Measurements from ENCODE around the gene SCRN2.

SCRN2 gene

DNA sequence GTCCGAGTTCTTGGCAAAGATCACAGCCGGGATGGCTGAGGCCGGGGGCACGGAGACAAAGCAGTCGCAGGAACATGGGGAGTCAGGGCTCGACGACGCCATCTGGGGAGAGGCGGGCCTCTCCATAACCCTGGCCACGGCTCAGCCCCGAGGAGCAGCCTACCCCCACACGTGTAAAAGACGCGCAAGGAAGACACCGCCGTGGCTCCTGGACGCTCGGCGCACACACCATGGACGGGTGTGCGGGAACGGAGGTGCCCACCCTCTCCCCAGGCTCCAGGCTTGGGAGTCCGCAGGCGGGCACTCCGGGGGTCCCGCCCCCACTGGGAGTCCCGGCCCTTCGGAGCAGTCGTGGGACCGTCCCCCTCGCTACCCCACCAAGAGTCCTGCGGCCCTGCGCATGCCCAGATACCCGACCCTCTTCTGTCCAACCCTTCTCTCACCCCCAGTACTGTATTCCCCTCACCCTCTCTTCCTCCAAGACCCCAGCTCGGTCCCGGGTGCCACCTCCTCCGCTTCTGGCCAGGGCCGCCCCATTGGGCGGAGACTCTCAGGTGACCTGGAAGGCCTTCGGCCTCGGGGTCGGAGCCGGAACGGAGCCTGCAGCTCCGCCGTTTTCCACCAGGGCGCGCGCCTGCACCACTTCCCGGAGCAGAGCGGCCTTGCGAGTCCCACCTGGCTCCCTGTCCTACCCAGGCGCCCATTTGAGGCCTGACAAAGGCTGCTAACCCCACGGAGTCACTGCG is at the start of gene SCRN2:
Gene SCRN2, minus strand, starts transcription at position 532 of the 746 bp plus-strand sequence. Its CDS starts 430 bp downstream, at position 102.
- no peak for DNase-seq (ENCODE audit: low read depth, low spot score)

DNA sequence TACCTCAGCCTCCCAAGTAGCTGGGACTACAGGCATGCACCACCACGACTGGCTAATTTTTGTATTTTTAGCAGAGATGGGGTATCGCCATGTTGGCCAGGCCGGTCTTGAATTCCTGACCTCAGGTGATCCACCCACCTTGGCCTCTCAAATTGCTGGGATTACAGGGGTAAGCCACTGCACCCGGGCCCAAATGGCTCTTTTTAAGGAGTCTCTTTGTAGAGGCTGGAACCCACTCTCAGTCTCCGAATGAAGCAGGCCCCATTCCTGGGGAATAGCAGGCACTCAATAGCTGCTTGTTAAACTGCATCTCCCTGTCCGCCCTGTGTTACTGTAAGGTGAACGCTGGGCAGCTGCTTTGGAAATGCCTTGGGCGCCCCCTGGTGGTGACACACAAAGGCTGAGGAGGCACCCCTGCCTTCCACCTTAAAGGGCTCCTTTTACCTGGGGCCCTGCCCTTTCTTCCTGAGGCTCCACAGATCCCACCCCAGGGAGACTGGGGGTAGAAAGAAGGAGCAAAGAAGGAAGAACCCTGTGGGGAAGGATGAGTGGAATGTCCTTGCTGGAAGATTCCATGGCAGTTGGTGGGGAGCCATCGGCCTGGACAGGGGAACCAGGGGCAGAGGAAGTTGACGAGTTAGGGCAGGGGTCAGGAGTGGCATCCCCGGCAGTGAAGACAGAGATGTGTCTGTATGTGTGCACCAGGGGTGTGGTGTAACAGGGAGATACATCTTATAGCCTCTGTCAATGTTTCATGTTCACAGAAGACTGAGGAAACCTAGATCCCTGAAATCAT is 48.9 kb upstream of the SCRN2 start:
- DNase-seq (ENCODE audit: low read depth, low spot score): peak; percentile 57

DNA sequence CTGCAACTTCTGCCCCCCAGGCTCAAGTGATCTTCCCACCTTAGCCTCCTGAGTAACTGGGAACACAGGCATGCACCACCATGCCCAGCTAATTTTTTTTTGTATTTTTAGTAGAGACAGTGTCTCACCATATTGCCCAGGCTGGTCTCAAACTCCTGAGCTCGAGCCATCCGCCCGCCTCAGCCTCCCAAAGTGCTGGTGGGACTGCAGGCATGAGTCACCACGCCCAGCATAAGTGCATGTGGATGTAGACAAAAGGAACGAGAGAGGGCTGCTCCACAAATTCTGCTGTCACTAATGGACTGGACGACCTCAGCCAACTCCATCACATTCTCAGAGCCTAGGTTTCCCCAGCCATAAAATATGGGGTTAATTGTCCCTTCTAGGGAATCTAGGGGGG is 47.2 kb upstream of the SCRN2 start:
- DNase-seq (ENCODE audit: low read depth, low spot score): no peak

DNA sequence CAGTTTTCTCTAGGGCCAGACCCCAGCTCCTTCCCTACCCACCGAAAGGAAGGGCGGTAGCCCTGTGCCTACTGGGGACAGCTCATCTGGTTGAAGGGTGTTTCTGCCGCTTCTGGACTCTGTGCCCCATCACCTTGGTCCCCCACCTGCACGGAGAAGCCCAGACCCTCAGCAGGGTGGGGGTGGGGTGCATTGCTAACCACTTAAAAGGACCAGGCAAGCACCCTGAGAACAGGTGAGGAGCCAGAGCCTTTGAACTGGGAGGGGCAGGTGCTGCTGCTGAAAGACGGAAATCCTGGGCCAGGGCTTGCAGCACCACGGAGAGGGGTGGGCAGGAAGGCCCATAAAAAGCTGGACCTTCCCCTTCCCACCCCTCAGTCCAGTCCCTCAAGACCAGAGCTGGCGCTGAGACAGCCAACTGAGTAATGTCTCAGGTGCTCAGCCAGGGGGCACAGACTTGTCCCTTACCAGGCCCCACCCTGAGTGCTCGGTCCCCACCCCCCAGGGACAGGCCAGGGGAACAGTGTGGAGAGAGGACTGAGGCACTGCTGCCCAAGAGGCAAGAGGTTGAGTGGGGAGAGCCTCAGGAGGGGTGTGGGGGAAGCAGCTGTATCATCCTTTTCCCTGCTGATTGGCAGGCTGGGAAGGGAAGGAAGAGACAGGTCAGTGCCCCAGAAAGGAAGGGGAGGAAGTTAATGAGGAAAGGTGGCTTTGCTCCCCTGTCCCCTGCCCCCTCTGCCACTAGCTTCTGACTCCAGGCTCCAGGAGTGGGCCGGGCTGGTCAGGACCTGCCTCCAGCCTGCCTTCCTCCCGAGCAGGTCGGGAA is 44.0 kb upstream of the SCRN2 start:
- no peak for DNase-seq (ENCODE audit: low read depth, low spot score)

DNA sequence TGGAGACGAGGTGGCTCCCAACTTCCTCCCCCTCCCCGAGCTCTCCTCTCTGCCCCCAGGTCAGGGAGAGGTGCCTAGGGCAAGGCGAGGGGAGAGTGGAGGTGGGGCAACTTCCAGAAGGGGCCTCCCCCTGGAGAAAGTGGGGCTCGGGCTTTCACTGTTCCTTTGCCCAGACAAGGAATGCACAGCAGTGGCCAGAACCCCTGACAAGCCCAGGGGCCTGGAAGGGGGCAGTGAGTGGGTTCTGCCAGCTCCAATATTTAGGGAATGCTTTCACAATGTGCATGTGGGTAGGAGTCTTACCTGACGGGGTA is 43.3 kb upstream of the SCRN2 start:
- no peak for DNase-seq (ENCODE audit: low read depth, low spot score)

DNA sequence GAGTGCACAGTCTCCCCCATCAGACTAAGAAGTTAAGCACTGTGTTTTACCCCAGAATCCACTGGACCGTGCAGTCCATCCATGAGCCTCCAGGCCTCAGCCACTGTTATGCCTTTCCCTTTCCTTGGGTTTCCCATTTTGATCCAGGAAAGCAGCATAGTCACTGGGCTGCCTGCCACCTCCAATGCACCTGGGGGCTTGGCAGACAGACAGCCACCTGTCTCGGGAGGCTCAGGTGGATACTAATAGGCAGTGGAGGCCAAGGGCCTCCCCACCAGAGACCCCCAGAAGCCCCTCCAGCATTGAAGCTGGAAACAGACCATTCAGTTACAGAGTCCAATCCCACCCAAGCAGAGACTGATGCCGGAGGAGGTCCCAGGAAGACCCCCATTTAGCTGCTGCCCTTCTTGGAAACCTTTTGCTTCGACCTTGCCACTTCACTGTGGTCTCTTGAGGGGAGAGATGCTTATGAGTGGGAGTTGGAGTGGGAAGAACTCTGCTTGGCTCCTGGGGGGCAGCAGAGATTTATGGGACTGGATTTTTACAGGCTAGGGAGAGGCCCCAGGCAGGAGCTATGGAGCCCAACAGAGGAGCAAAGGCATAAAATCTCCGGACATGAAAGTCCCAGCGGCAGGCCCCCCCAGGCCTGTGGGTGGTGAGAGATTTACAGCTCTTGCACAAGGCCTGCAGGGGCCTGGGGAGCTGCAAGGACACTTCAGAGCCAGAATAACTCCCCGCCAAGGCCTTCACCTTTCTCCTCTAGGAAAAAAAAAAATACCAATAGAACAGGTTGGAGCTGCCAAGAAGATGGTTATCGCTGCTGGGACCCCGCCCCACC is 42.7 kb upstream of the SCRN2 start:
- no peak for DNase-seq (ENCODE audit: low read depth, low spot score)

DNA sequence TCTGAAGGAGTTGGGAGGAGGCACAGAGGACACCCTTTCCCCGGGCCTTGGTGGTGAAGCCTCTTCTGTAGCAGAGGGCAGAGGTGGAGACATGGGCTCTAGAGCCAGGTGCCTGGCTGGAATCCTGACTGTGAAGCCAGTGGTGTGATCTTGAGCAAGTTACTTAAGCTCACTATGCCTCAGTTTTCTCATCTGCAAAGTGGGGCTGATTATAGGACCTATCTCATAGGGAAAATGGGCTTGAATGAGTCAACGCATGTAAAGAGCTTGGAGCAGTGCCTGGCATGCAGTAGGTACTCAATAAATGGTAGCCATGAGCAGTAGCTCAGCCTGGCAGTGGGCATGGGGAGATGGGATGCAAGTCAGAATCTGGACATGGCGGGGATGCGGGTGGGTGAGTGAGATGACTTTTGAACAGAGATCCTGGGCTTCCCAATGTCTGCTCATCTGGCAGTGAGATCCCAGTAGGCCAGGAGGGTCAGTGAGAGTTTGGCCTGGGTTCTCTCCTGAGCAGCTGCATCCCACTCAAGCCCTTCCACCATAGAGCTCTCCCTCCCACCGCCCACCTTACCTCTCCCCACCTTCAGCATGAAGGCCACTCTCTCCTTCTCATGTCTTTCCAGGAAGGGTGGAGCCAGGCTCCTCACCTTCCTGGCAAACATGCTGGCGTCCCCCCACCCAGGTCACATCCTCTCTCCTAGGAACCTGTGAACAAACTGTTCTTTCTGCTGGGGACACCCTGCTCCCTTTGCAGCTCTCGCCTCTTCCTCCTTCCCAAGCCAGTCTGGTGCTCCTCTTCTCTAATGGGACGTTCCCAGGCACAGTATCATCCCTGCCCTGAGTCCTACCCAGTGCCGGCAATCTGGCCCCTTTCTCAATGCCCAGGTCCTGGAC is 41.9 kb upstream of the SCRN2 start:
- DNase-seq (ENCODE audit: low read depth, low spot score): no peak

DNA sequence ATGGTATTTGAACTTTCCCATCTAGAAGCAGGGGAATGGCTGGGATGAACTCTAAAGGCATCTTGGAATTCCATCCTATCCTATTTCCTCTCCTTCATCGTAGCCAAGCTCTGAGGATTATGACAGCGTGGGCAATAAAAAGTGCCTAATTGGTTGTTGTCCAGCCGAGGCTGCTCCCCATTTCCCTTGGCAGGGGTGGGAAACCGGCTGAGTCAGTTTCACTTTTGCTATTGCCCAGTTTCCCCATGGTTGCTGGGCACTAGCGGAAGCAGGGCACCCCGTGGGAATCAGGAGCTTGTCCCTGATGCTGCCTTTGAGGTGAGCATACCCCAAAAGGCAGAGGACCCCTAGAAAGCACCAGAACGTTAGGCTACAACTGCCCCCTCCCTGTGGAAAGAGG is 41.2 kb upstream of the SCRN2 start:
- DNase-seq (ENCODE audit: low read depth, low spot score): no peak

DNA sequence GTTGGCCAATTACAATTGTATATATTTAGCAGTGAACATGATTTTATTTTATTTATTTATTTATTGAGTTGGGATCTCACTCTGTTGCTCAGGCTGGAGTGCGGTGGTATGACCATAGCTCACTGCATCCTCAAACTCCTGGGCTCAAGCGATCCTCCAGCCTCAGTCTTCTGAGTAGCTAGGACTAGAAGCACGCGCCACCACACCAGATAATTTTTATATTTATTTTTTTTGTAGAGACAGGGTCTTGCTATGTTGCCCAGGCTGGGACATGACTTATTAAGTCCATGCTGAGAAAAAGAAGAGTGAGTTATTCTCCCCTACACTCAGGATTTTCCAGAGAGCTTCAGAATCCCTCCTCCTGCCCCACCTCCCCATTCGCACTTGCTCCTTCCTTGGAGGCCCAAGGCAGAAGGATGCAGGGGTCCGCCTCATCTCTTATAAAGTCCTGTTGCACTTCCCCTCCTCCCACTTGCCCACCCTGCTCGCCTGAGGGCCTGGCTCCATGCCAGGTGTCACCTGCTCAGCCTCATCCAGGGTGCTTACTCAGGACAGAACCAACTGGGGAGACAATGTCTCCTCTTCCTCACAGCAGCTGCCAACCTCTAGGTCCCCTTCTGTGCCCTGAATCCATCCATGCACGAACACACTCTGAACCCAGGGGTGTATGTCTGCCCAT is 38.8 kb upstream of the SCRN2 start:
- DNase-seq (ENCODE audit: low read depth, low spot score): no peak

DNA sequence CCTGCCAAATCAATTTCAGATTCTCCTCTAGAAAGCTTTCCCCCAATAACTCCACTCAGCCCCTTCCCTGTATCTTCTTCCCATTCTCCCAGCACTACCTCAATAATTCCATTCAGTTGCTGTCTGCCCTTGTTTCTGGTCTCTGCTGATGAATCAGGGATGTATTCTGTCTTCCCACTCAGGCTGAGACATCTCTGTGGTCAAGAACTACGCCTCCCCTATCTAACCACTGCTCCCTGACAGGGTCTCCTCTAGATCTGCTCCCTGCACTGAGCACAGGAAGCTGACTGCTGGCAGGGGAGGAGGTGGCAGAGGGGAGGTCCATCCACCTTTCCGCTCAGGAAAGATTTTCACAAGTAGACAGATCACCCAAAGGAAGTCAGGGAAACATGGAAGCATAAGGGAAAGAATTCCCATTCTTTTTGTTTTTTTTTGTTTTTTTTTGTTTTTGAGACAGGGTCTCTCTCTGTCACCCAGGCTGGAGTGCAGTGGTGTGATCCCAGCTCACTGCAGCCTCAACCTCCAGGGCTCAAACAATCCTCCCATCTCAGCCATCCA is 38.0 kb upstream of the SCRN2 start:
- no peak for DNase-seq (ENCODE audit: low read depth, low spot score)

DNA sequence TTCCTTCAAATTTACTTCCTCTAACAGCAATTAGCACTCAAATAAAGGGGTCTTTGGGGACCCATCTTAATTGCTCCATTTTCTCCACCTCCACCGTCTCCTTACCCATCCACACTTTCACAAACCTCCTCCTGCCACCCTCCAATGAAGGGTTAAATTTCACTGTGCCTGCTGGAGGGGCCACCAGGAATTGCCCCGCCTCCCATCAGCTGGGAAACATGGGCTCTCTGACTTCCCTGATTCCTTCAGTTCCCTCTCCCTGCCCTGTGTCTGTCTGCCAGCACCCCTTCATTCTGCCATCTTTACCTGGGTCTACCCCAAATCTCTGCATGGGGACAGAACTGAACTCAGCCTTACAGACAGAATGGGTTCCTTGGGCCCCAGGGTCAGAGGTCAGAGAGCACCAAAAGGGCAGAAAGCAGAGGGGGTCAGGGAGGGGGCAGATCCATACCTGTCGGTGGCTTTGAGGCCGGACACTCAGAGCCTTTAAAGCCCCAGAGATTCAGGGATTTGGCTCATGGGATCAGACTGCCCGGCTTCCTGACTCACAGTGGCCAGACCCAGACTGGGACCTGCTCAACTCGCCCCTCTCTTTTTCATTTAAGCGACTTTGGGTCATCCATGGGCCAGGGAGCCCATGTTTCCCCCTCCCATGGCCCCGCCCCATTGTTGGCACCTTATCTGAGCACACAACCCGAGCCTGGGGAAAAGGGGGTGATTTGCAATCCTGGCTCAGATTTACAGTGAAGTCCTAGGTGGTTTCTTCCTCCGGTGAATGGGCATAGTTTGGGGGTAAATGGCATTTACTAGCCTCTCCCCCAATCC is 37.3 kb upstream of the SCRN2 start:
- no peak for DNase-seq (ENCODE audit: low read depth, low spot score)

DNA sequence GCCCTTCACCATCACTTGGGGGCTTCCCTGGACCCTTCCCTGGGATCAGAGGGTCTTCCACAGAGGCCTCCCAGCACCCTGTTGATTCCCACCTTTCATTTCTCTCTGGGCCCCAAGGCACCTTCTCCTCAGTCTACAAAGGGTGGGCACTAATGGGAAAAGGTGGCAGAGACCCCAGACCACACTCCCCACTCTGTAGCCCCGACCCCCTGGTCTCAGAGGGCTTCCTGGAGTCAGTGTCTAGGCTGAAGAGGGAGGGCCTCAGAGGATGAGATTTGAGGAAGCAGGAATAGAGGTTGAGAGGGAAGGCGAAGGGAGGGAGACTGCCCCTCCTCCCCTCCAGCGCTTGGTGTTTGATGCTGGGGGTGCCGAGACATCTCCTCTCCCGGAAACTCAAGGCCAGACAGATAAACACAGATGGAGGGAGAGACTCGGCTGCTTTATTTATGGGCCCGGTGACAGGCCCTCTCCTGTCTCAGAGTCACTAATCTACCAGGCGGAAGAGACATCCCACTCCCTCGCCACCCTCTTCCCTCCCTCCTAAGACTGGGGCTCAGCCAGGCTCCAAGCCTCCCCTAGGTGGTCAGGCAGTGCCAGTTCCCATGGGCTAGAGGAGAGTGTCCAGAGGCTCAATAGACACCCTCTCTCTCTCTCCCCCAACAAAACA is 36.4 kb upstream of the SCRN2 start:
- no peak for DNase-seq (ENCODE audit: low read depth, low spot score)

DNA sequence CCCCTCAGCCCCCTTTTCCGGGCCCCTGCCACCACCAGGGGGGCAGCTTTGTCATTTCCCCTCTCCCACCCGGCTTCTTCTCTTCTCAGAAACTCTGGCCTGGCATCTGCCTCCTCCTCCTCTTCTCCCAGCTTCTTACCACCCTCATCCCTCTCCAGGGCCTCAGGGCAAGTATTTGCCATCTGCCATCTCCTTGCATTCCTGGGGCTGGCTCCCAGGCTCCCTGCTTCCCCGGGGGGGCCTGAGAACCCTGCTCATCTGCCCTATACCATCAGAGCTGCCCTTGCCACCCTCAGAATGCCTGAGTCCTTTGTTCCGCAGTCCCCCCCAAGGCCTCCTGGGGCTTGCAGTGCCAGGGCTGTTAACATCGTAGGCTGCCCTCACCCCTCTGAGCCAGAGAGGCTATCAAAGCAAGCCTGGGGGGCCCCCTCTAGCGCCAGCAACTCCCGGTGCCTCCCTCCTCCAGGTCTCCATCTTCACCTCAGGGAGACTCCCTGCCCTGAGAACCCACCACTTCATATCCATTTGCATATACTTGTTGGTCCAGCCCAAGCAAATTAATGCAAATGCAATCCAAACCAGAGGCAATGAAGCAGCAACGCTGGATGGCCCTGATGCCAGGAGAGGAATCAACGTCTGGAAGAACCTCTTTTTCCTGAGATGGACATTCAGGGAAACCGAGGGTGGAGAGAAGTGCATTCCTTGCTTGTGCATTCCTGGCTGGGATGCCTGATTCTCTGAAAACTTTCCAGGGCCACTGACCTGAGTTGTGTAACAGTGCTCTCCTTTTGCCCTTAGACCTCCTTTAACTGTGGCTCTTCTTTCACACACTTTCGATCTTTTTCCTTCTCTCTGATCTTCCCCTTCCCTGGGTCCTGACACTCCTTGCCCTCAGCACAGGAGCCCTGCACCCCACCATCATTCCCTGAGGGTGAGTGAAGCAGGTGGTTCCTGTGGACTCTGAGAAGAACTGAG is 34.2 kb upstream of the SCRN2 start:
- DNase-seq (ENCODE audit: low read depth, low spot score): no peak

DNA sequence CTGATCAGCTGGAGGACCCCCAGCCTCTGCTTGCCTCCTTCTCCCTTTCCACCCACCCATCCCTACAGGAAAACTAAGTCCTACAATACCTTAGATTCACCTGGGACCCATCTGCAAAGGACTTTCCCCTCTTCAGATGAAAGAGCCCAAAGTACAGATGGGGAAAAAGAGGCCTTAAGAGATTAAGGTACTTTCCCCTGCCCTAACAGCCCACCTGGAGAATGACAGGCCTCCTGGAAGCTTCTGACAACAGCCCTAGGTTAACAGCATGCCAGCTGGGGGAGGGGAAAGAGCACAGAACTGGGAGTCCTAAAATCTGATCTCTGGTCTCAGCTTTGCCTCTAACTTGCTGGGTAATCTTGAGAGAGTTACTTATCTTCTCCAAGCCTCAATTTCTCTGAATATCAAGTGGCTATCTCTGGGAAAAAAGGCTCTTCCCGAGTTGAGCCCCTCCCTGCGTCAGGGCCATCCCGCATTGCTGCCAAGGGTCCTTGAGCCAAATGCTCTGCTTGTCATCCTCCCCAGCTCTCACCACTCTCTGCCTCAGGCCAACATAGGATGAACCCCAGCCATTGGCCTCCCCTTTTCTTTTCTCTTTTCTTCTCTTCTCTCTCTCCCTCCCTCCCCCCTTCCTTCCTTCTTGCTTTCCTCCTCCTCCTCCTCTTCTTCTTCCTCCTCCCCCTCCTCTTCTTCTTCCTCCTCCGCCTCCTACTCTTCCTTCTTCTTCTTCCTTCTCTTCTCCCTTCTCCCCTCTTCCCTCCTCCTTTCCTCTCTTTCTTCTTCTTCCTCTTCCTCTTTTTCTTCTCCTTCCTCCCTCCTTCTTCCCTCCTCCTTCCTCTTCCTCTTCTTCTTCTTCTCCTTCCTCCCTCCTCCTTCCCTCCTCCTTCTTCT is 32.4 kb upstream of the SCRN2 start:
- DNase-seq (ENCODE audit: low read depth, low spot score): no peak

DNA sequence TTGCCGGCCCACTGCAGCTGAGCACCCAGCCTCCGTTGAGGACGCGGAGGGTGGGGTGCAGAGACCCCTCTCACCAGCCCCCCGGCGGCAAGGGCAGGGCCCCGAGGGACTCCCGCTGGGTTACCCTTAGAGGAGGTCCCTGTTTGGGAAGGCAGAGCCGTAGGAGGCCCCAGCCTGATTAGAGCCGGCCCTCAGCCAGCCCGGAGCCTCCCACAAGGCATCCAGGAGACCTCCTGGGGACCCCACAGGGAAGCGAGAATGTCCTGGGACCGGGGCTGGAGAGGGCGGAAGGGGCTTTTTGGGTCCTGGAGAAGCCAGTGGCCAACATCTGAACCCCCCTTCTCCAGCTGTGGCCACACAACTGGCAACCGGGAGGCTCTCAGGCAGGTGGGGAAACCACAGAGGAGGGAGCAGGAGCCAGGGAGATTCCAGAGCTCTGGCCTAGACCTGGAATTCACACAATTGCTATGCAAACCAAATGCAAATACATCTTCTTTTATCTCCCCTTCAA is 31.6 kb upstream of the SCRN2 start:
- DNase-seq (ENCODE audit: low read depth, low spot score): no peak
